ENCODE measurements around the gene METTL21A.

The METTL21A gene

DNA sequence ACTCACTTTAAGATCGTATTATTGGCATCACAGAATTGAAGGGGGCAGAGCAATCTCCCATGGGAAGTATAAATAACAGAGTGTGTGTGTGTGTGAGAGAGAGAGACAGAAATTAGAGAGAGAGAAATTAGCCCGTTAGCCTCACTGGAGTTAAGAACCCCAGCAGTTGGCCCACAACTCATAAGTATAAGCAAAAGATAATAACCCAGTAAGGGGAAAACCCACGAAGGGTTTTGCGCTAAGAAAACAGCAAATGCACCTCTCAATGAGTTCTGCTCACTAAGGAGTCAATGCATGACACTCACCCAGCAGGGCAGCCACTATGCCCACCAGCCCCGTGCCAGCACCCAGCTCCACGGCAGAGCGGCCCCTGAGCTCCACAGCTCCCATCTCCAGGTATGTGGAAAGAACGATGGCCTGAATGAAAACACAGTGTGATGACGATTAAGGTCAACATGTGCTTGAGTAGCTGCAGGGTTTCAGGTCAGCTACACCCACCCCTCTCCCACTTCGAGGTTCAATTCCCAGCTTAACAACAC is 3.6 kb downstream of the METTL21A start:
- DNase-seq (ENCODE audit: low read depth) = no peak

DNA sequence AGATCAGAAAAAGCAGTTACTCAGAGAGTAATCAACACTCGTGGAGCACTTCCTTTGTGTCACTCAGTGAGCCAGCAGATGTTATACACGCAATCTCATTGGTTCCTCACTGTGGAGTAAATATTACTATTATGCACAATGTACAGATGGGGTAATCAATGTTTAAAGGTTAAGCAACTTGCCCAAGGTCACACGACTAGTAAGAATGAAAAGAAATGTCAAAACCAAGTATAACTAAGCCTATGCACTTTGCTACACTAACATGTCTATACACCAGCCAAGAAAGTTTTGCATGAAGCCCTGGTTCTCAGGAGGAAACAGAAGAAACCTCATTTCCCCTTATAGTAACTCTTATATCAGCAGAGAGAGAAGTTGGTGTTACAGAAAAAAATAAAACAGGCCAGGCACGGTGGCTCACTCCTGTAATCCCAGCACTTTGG is 5.4 kb downstream of the METTL21A start:
- DNase-seq (ENCODE audit: low read depth) = no peak

DNA sequence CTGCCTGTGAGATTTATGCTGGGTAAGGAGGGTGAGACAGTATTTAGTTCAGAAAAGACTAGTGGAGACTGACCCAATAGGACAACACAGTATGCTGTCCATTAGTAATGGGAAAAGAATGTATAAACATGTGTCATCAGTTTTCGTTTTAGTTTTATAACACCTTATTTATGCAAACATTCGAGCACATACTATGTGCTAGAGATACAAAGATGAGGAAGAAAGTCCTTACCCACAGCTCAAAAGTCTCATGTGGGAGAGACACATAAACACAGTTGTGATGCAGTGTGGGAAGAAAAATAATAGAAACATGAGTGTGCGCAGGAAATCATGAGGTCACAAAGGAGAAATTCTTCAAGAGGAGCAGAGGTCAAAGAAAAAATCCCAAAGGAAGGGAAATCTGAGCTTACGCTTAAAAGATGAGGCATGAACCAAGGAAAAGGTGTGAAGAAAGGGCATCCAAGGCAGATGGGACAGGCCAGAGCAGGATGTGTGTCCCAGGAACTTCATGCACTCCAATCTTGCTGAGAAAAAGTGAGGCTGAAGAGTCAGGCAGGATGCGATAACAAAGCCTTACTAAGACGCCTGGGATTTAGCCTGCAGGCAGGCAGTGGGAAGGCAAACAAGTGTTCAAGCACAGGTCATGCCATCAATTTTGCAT is 8.1 kb downstream of the METTL21A start:
- DNase-seq (ENCODE audit: low read depth) = no peak

DNA sequence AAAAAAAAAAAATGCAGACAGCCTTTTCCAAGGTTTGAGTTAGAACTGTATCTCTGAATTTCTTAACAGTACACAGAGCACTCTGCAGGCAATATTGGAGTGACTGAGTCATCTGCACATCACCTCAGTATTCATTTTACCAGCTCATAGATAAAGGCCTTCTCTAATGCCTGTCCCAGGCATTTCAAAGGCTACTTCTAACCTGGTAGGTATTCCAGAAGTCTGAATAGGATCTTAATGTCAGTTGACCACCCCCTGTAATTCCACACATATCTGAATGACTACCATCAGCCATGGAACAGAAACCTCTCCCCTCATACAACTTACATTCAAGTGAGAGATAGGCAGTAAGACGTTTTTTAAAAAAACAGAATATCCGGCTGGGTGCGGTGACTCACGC is 9.0 kb downstream of the METTL21A start:
- DNase-seq (ENCODE audit: low read depth) = no peak

DNA sequence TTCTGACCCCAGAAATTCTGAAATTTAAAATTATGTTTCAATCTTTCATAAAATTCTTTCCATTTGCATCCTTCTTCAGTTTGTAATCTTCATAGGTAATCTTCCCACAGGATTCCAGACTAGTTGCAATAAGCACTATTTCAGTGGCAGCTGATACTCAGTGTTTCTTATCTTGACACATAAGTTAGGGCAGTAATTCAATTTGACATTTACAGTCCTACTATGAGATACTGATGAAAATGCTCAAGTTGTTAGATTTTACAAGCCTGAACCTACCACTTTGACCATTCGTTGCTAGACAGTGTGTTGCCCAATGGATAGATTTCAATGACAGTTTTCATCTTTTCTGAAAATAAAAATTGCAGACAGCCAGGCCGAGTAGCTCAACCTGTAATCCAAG is 10.4 kb downstream of the METTL21A start:
- no peak for DNase-seq (ENCODE audit: low read depth)

DNA sequence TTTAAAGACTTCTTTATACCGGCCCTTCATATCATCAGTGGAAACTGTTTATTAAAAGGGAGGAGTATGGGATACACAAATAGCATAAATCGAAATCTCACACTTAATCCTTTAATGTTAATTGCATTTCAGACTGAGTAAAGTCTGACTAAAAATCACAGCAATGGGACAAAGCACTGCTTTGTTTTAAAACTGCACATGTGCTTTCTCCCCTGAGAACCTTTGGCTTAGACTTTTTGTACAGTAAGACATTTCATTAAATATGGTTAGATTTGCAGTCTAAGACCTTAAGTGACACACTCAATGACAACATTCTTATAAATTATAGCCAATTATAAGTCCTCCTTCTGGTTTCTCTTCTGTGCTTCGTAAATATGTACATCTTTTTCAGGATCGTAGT is 12.5 kb downstream of the METTL21A start:
- no peak for DNase-seq (ENCODE audit: low read depth)

DNA sequence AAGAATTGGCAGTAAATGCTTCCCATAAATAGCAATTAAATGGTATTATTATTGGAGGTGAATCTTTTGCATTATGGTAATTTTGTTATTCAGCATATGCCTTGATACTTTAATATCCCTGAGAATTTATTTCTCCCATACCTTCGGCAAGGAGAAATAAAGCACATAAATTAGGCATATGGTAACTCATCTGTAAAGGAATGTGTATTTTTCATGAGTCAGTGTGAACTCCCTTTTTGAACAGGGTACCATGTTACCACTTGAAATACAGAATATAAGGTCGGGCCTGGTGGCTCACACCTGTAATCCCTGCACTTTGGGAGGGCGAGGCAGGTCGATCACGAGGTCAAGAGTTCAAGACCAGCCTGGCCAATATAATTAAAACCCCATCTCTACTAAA is 18.4 kb downstream of the METTL21A start:
- no peak for DNase-seq (ENCODE audit: low read depth)

DNA sequence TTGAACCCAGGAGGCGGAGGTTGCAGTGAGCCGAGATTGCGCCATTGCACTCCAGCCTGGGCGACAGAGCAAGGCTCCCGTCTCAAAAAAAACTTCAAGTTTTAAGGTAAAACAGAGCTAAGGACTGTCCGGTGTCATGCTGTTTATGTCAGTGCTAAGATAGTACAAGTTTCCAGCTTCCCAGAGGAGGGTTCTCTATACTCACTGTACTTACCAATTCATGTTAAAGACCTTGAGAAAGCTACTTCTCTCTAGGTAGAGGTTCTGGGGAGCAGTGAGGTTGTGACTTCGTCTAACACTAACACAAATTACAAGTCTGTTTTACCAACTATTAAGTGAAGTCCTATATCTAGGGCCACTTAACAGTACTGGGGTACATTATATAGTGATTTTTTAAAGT is 18.8 kb downstream of the METTL21A start:
- no peak for DNase-seq (ENCODE audit: low read depth)

DNA sequence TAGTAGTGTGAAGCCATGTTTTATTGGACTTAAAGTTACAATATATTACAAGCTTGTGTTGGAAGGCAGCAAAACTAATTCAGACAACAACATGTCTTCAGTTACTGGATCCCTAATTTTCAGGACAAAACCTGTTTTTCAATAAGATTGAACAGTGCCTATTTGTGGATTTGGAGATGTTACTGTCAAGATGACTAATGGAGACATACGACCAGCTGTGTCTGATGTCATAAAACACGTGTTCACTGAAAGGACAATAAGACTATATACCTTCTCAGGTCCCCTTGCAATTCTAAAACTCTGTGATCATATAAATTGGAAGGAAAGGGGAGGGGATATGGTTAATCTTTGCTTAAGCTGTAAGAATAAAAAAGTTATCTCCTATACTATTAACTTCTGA is 21.7 kb downstream of the METTL21A start:
- no peak for DNase-seq (ENCODE audit: low read depth)

DNA sequence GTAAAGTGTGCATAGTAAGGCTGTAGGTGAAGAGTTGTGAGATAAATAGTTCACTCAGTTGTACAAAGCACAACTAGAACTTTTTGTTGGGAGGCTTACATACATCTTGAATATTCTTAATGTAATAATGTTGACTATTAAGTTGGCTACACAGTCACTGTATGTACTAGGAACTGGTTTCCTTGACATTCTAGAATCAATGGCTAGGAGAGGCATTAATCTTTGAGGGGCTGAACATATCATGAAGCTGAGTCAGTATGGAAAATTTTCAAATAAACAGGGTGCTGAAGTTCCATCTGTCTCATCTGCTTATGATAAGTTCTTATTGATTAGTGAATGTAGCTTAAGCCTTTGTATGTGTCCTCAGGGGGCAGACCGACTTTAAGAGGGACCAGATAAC is 23.4 kb downstream of the METTL21A start:
- no peak for DNase-seq (ENCODE audit: low read depth)

DNA sequence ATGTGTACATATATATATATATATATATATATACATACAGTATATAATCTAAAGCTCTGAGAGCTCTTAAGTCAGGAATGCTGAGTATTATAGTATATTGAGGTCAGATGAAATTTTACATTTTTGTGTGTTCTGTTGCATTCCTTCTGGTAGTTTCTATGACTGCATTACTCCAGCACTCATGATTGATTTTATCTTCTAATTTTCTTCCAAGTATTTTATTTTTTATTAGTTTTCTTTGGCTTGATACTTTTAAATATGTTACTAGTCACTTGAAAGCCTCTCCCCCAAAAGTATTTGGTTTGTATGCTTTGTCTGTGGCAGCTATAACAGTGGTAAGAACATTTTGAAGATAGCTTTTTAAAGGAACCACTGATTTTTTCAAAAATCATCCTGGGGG is 25.0 kb downstream of the METTL21A start:
- DNase-seq (ENCODE audit: low read depth) = no peak

DNA sequence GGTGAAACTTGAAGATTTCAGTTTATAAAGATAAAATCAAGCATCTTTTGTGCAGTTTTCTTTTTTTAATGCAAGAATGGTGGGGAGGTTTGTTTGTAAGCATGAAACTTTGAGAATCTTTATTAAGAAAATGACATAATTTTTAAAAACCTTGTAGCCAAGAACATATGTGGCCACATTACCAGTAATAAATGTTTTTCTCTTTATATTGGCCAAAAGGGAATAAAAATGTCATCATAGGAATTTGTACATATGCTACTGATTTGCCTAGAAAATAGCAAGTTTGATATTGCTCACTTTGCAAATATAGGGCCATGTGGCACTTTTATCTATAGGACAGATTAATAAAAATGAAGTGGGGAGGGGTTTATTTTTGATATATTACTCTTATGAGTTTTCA is 25.6 kb downstream of the METTL21A start:
- no peak for DNase-seq (ENCODE audit: low read depth)

DNA sequence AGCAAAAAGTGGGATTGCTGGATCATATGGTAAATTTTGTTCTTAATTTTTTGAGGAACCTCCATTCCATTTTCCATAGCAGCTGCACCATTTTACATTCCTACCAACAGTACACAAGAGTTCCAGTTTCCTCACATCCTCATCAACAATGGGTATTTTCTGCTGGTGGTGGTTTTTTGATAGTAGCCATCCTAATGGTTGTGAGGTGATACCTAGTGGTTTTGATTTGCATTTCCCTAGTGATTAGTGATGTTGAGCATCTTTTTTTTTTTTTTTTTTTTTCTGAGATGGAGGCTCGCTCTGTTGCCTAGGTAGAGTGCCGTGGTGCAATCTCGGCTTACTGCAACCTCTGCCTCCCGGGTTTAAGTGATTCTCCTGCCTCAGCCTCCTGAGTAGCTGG is 30.5 kb downstream of the METTL21A start:
- DNase-seq (ENCODE audit: low read depth) = no peak

DNA sequence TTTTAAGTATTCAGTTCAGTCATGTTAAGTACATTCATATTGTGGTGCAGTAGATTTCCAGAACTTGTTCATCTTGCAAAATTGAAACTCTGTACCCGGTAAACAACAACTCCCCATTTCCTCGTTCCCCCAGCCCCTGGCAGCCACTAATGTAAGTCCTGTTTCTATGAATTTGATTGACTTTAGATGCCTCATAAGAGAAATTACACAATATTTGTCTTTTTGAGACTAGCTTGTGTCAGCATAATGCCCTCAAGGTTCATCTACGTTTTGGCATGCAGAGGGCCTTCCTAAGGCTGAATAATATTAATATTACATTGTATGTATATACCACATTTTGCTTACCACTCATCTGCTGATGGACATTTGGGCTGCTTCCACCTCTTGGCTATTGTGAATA is 30.9 kb downstream of the METTL21A start:
- DNase-seq (ENCODE audit: low read depth) = no peak

DNA sequence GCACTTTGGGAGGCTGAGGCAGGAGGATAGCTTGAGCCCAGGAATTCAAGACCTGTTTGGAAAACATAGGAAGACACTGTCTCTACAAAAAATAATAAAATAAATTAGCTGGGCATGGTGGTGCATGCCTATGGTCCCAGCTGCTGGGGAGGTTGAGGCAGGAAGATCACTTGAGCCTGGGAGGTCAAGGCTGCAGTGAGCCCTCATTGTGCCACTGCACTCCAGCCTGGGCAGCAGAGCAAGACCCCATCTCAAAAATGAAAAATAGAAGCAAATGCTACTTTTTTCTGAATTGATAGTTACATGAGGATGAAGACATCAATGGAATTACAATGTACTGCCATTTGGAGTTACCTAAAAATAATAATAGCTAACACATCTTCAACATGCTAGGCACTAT is 31.9 kb downstream of the METTL21A start:
- no peak for DNase-seq (ENCODE audit: low read depth)

DNA sequence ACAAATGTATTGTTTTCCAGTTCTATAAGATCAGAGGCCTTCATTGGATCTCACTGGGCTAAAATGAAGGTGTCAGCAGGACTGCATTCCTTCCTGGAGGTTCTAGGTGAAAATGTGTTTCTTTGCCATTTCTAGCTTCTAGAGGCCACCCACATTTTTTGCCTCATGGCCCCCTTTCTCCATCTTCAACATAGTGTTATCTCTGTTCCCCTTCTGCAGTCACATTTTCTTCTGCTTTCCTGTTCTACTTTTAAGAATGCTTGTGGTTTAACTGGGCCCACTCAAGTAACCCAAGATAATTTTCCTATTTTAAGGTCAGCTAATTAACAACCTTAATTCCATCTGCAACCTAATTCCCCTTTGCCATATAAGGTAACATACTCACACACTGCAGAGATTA is 36.1 kb downstream of the METTL21A start:
- no peak for DNase-seq (ENCODE audit: low read depth)

DNA sequence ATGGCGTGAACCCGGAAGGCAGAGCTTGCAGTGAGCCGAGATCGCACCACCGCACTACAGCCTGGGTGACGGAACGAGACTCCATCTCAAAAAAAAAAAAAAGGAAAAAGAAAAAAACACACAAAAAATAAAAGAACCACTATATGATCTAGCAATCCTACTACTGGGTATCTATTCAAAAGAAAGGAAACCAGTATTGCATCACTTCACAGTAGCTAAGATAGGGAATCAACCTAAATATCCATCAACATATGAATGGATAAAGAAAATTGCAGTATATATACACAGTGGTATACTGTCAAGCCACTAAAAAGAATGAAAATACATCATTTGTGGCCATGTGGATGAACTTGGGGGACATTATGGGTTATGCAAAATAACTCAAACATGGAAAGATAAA is 37.9 kb downstream of the METTL21A start:
- DNase-seq (ENCODE audit: low read depth) = no peak

DNA sequence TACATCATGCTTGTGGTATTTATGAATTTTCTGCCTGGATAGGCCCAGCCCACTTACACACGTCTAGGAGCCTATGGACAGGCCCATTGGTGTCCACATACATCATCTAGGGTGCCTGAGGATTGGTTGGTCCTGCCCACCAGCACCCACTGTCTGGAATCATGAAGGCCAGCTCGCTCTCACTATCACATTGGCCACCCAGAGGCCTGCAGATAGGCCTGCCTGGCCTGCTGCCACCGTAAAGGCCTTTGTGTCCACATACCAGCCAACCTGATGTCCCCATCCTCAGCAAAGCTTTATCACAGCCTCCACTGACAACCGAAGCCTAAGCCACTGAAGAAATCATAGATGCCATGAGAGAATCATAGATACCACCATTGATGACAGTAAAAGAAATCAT is 40.2 kb downstream of the METTL21A start:
- no peak for DNase-seq (ENCODE audit: low read depth)

DNA sequence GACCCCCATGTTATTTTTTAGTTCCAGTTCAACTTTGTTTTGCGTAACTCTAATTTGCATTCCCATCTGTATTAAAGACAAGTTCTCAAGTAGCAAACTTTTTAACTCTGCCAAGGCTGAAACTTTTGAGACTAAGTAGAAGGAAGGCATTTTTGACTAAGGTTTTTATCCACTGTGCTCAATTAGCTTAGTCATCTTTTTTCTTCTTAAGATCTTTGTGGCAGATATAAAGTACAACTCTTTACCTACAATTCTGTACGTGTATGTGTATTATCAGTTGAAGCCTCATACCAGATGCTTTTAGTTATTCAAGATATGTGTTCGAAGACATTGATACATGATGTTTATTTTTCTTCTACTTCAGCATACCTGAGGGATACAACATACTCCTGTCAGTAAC is 53.8 kb downstream of the METTL21A start:
- no peak for DNase-seq (ENCODE audit: low read depth)

DNA sequence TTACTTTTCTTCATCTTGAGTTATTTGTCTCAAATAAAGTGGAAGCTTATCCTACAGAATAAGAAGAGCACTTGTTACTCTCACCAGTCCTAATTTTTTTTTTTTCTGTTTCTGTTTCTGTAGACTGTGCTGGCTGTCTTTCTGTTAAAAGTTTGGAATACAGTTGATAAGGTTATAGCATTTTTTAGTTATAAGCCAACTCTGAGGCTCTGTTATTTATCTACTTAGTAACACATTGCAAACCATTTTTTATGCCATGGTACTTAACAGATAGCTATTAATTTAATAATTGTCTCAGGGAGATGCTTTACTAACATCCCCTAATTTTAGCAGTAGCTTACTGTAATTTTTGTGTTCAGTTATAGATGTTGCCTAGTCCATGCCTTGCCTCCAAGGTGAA is 57.5 kb downstream of the METTL21A start:
- no peak for DNase-seq (ENCODE audit: low read depth)

DNA sequence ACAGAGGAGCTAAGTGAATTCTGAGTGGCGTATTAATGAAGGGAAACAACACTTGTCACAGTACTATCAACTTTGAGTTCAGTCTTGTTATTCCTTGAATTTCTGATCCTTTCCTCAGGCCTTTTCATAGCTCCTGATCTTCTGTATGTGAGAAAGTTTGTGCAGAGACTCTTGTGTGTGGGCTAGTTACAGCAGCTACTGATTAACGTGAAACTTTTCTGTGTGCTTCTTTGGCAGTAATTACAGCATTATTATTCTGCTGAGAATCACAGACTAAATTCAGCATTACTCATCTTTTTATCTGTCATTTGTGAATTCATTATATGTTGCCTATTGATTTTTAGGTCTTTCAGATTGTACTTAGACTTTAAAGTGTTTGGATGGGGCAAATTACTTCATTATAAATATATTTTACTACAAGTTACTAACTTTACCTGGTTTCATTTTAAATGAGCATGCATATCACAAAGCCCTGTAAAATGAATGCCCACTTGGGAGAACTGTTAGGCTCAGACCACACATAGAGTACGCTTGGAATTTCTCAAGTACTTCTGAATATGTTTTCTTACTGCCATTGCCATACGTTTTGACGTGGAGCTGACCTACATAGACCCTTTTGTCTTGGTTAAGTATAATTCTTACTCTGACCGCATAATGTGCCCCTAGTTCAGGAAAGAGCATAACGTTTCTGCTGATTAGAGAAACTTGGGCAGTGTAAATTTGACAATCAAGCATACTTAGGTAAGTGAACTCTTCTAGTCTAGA is 59.3 kb downstream of the METTL21A start:
- no peak for DNase-seq (ENCODE audit: low read depth)

Data from activated T-cell treated with anti-CD3 and anti-CD28 coated beads for 1 hour (primary cell).